Activated T-cell treated with anti-CD3 and anti-CD28 coated beads, Interleukin-2, amount 50 U/mL, for 24 hours (primary cell): Measurements from ENCODE around the gene PAM.
"Not testable (repeated sequence)": the region's sequence is repeated elsewhere in the genome, so short reads cannot be mapped to it uniquely, and the experiment has no call there.

ENCODE experiments used
- DNase-seq: peaks from one replicate; pipeline ENCODE4 v3.0.0-alpha.2; 2020
- H3K27ac Mint-ChIP-seq: 2 replicates; pipeline ENCODE4 v1.8.0; 2020; ENCODE audit warnings: mild to moderate bottlenecking, mixed read lengths
- H3K27me3 Mint-ChIP-seq: 2 replicates; pipeline ENCODE4 v1.8.0; 2020; ENCODE audit warnings: mixed read lengths
- H3K36me3 Mint-ChIP-seq: 2 replicates; pipeline ENCODE4 v1.8.0; 2020; ENCODE audit warnings: low read depth, mixed read lengths
- H3K4me1 Mint-ChIP-seq: 2 replicates; pipeline ENCODE4 v1.8.0; 2020; ENCODE audit warnings: low read depth, mixed read lengths
- H3K4me3 Mint-ChIP-seq: 2 replicates; pipeline ENCODE4 v1.8.0; 2020; ENCODE audit warnings: mild to moderate bottlenecking, moderate library complexity, mixed read lengths
- H3K9me3 Mint-ChIP-seq: 2 replicates; pipeline ENCODE4 v1.8.0; 2020; ENCODE audit warnings: mixed read lengths

PAM gene

GRCh38 chr5:102986074-102986473 lies 231.0 kb downstream of the PAM start:
- no peak overlapping the region for H3K27ac Mint-ChIP-seq
- no peaks in the 10 kb centered on the region for H3K4me1 Mint-ChIP-seq
- H3K9me3 Mint-ChIP-seq: peaks cover 11% of the 10 kb centered on the region
- H3K36me3 Mint-ChIP-seq: peaks cover 19% of the 10 kb centered on the region
- DNase-seq: no peak
- no peaks in the 10 kb centered on the region for H3K27me3 Mint-ChIP-seq
- H3K4me3 Mint-ChIP-seq: no peak overlapping the region

- Mint-ChIP-seq H3K36me3 (peaks cover 12% of the 10 kb centered on the region), H3K4me3 (no peak overlapping the region), H3K27ac (no peak overlapping the region), H3K27me3 (no peaks in the 10 kb centered on the region), H3K4me1 (no peaks in the 10 kb centered on the region), H3K9me3 (peaks cover 5% of the 10 kb centered on the region)
- no peak for DNase-seq
Observed at GRCh38 chr5:102988459-102988858, 233.4 kb downstream of the PAM start.

GRCh38 chr5:102991802-102992201 lies 236.7 kb downstream of the PAM start:
- Mint-ChIP-seq H3K27ac (no peak overlapping the region), H3K4me3 (no peak overlapping the region), H3K27me3 (no peaks in the 10 kb centered on the region), H3K9me3 (no peaks in the 10 kb centered on the region), H3K4me1 (peaks cover 3% of the 10 kb centered on the region), H3K36me3 (peaks cover 24% of the 10 kb centered on the region)
- DNase-seq: no peak

- Mint-ChIP-seq H3K4me3 (no peak overlapping the region), H3K27ac (no peak overlapping the region), H3K27me3 (no peaks in the 10 kb centered on the region), H3K4me1 (peaks cover 3% of the 10 kb centered on the region), H3K9me3 (no peaks in the 10 kb centered on the region), H3K36me3 (peaks cover 41% of the 10 kb centered on the region)
- DNase-seq: no peak
Observed at GRCh38 chr5:102996011-102996575, 241.0 kb downstream of the PAM start.

GRCh38 chr5:102998224-102998623 lies 243.1 kb downstream of the PAM start:
- H3K36me3 Mint-ChIP-seq: peaks cover 36% of the 10 kb centered on the region
- H3K9me3 Mint-ChIP-seq: no peaks in the 10 kb centered on the region
- DNase-seq: no peak
- H3K27me3 Mint-ChIP-seq: no peaks in the 10 kb centered on the region
- peaks cover 3% of the 10 kb centered on the region for H3K4me1 Mint-ChIP-seq
- H3K4me3 Mint-ChIP-seq: no peak overlapping the region
- H3K27ac Mint-ChIP-seq: no peak overlapping the region

- H3K9me3 Mint-ChIP-seq: no peaks in the 10 kb centered on the region
- peaks cover 39% of the 10 kb centered on the region for H3K36me3 Mint-ChIP-seq
- no peak overlapping the region for H3K27ac Mint-ChIP-seq
- no peak overlapping the region for H3K4me3 Mint-ChIP-seq
- H3K4me1 Mint-ChIP-seq: peaks cover 3% of the 10 kb centered on the region
- DNase-seq: no peak
- H3K27me3 Mint-ChIP-seq: no peaks in the 10 kb centered on the region
Observed at GRCh38 chr5:102999191-102999590, 244.1 kb downstream of the PAM start.

GRCh38 chr5:102999621-103000020 lies 244.5 kb downstream of the PAM start:
- not testable (repeated sequence) for H3K9me3 Mint-ChIP-seq, H3K27me3 Mint-ChIP-seq, DNase-seq, H3K4me3 Mint-ChIP-seq, H3K4me1 Mint-ChIP-seq, H3K27ac Mint-ChIP-seq
- H3K36me3 Mint-ChIP-seq: peaks cover 40% of the 10 kb centered on the region

- DNase-seq: no peak
- Mint-ChIP-seq H3K4me1 (peaks cover 3% of the 10 kb centered on the region), H3K27ac (no peak overlapping the region), H3K36me3 (peaks cover 39% of the 10 kb centered on the region), H3K9me3 (no peaks in the 10 kb centered on the region), H3K4me3 (no peak overlapping the region), H3K27me3 (no peaks in the 10 kb centered on the region)
Observed at GRCh38 chr5:103000089-103000488, 245.0 kb downstream of the PAM start.

- no peaks in the 10 kb centered on the region for H3K27me3 Mint-ChIP-seq
- no peak overlapping the region for H3K27ac Mint-ChIP-seq
- H3K4me3 Mint-ChIP-seq: no peak overlapping the region
- no peaks in the 10 kb centered on the region for H3K4me1 Mint-ChIP-seq
- H3K9me3 Mint-ChIP-seq: no peaks in the 10 kb centered on the region
- H3K36me3 Mint-ChIP-seq: peaks cover 55% of the 10 kb centered on the region
- no peak for DNase-seq
Observed at GRCh38 chr5:103003872-103004271, 248.8 kb downstream of the PAM start.

GRCh38 chr5:103005276-103005675 lies 250.2 kb downstream of the PAM start:
- no peak overlapping the region for H3K27ac Mint-ChIP-seq

GRCh38 chr5:103006921-103007320 lies 251.8 kb downstream of the PAM start:
- H3K36me3 Mint-ChIP-seq: peaks cover 68% of the 10 kb centered on the region
- no peaks in the 10 kb centered on the region for H3K27me3 Mint-ChIP-seq

More at GRCh38 chr5:103005276-103005675, 250.2 kb downstream of the PAM start:
- Mint-ChIP-seq H3K4me3 (no peak overlapping the region), H3K9me3 (no peaks in the 10 kb centered on the region), H3K36me3 (peaks cover 54% of the 10 kb centered on the region), H3K4me1 (no peaks in the 10 kb centered on the region), H3K27me3 (no peaks in the 10 kb centered on the region)
- no peak for DNase-seq

GRCh38 chr5:103010168-103010567 lies 255.1 kb downstream of the PAM start:
- H3K4me1 Mint-ChIP-seq: no peaks in the 10 kb centered on the region

More at GRCh38 chr5:103006921-103007320, 251.8 kb downstream of the PAM start:
- DNase-seq: no peak
- H3K27ac Mint-ChIP-seq: no peak overlapping the region
- no peaks in the 10 kb centered on the region for H3K9me3 Mint-ChIP-seq
- H3K4me3 Mint-ChIP-seq: no peak overlapping the region
- H3K4me1 Mint-ChIP-seq: no peaks in the 10 kb centered on the region

GRCh38 chr5:103013933-103014552 lies 258.9 kb downstream of the PAM start:
- Mint-ChIP-seq H3K9me3 (peaks cover 2% of the 10 kb centered on the region), H3K4me3 (no peak overlapping the region), H3K27ac (no peak overlapping the region), H3K27me3 (no peaks in the 10 kb centered on the region), H3K36me3 (peaks cover 75% of the 10 kb centered on the region), H3K4me1 (no peaks in the 10 kb centered on the region)
- no peak for DNase-seq

More at GRCh38 chr5:103010168-103010567, 255.1 kb downstream of the PAM start:
- Mint-ChIP-seq H3K27me3 (no peaks in the 10 kb centered on the region), H3K36me3 (peaks cover 72% of the 10 kb centered on the region), H3K4me3 (no peak overlapping the region), H3K9me3 (peaks cover 2% of the 10 kb centered on the region), H3K27ac (no peak overlapping the region)
- no peak for DNase-seq

GRCh38 chr5:103014983-103015382 lies 259.9 kb downstream of the PAM start:
- H3K4me1 Mint-ChIP-seq: no peaks in the 10 kb centered on the region
- H3K27me3 Mint-ChIP-seq: no peaks in the 10 kb centered on the region
- H3K9me3 Mint-ChIP-seq: peaks cover 2% of the 10 kb centered on the region
- no peak for DNase-seq
- H3K4me3 Mint-ChIP-seq: no peak overlapping the region
- peaks cover 76% of the 10 kb centered on the region for H3K36me3 Mint-ChIP-seq
- no peak overlapping the region for H3K27ac Mint-ChIP-seq

- Mint-ChIP-seq H3K36me3 (peaks cover 78% of the 10 kb centered on the region), H3K4me3 (no peak overlapping the region), H3K9me3 (peaks cover 2% of the 10 kb centered on the region), H3K27ac (no peak overlapping the region), H3K27me3 (no peaks in the 10 kb centered on the region), H3K4me1 (no peaks in the 10 kb centered on the region)
- DNase-seq: no peak
Observed at GRCh38 chr5:103016167-103016566, 261.1 kb downstream of the PAM start.
